A549 (cell line): ENCODE results near the gene HIVEP3. TPM values are rescaled to one million over a fixed set of nuclear protein-coding genes. Genes with fewer than 3 reads are reported as not detected.

Source experiments
- ATAC-seq, 2 experiments: fragments of 200-7000 bp in 1 of 2; fragments of >200 bp in 1 of 2; cut with Nextera tagmentation in 1 of 2; cut with Tn5 transposase in 1 of 2; 3 replicates each; pipeline versions ENCODE4 v1.8.0 to v1.9.1; 2018 to 2020; ENCODE audit warnings: mild to moderate bottlenecking in 1 of 2, moderate library complexity in 1 of 2
- CTCF ChIA-PET: fragments of 300-600 bp; sonication (Branson Sonifier 250); formaldehyde crosslinking; extraction: SDS; loops from one replicate; lab custom pipeline; 2021; ENCODE audit warnings: antibody characterized with exemption, inconsistent platforms; lab: Yijun Ruan, JAX
- POLR2A ChIA-PET: fragments of 350-600 bp; formaldehyde crosslinking; extraction: SDS; loops from one replicate; lab custom pipeline; 2021; ENCODE audit warnings: antibody characterized with exemption, inconsistent platforms; lab: Yijun Ruan, JAX
- DNase-seq, 2 experiments: peaks; one replicate each; pipeline versions ENCODE4 v3.0.0 to v3.0.0-alpha.2; 2011 to 2016; ENCODE audit warnings: low read depth in 1 of 2, low spot score in 1 of 2
- FAIRE-seq: peaks from 2 replicates; lab custom pipeline; 2011; peaks lifted over from hg19 to GRCh38; lab: Jason Lieb, UNC
- H3K27ac ChIP-seq, 2 experiments: fragments of >200 bp; sonication (Bioruptor Twin); formaldehyde crosslinking; 3 replicates each; pipeline ENCODE4 v1.5.1; 2016 to 2017
- H3K4me1 ChIP-seq: fragments of >200 bp; sonication (Bioruptor Twin); formaldehyde crosslinking; 3 replicates; pipeline ENCODE4 v1.6.1; 2016
- H3K4me2 ChIP-seq: fragments of >200 bp; sonication (Bioruptor Twin); formaldehyde crosslinking; 3 replicates; pipeline ENCODE4 v1.6.1; 2016
- H3K4me3 ChIP-seq: fragments of >200 bp; sonication (Bioruptor Twin); formaldehyde crosslinking; 3 replicates; pipeline ENCODE4 v1.5.1; 2016
- H3K9me3 ChIP-seq: fragments of >200 bp; sonication (Bioruptor Twin); formaldehyde crosslinking; 3 replicates; pipeline ENCODE4 v1.6.1; 2016
- BHLHE40 ChIP-seq: IDR thresholded peaks from 2 replicates; pipeline ENCODE4 v1.6.1; 2012; ENCODE audit warnings: low read depth, low read length, inconsistent platforms
- CEBPB ChIP-seq, 2 experiments: fragments of >200 bp in 1 of 2; sonication (Bioruptor Twin) in 1 of 2; formaldehyde crosslinking in 1 of 2; IDR thresholded peaks; 2 replicates each; pipeline ENCODE4 v1.6.1; 2012 to 2016
- EP300 ChIP-seq, 2 experiments: fragments of >200 bp; sonication (Bioruptor Twin); formaldehyde crosslinking; IDR thresholded peaks; 2 replicates in 1 of 2; 3 replicates in 1 of 2; pipeline ENCODE4 v1.6.1; 2016 to 2017
- FOSB ChIP-seq: fragments of 250-450 bp; sonication (Bioruptor Pico); IDR thresholded peaks from 2 replicates; pipeline ENCODE4 v1.5.0; 2020; ENCODE audit warnings: mild to moderate bottlenecking, moderate library complexity
- FOSL2 ChIP-seq, 2 experiments: fragments of 450-650 bp in 1 of 2; fragments of >200 bp in 1 of 2; sonication (Bioruptor Twin) in 1 of 2; formaldehyde crosslinking; IDR thresholded peaks; 2 replicates each; pipeline versions ENCODE4 v1.5.0 to v1.6.1; 2016 to 2020; ENCODE audit warnings: mild to moderate bottlenecking in 1 of 2, moderate library complexity in 1 of 2
- HOXB5 ChIP-seq: fragments of 250-450 bp; sonication (Bioruptor Pico); IDR thresholded peaks from 2 replicates; pipeline ENCODE4 v1.5.0; 2020; ENCODE audit warnings: mild to moderate bottlenecking, moderate library complexity
- JUN ChIP-seq, 2 experiments: fragments of >200 bp; sonication (Bioruptor Twin); formaldehyde crosslinking; IDR thresholded peaks; 2 replicates in 1 of 2; 3 replicates in 1 of 2; pipeline ENCODE4 v1.6.1; 2016 to 2017
- JUNB ChIP-seq: fragments of >200 bp; sonication (Bioruptor Twin); formaldehyde crosslinking; IDR thresholded peaks from 2 replicates; pipeline ENCODE4 v1.6.1; 2016
- KDM1A ChIP-seq: fragments of 200-600 bp; sonication (generic); IDR thresholded peaks from 2 replicates; pipeline ENCODE4 v1.6.1; 2016; ENCODE audit warnings: low read depth, mild to moderate bottlenecking
- NFE2L2 ChIP-seq: fragments of 150-350 bp; conservative IDR thresholded peaks from 2 replicates; pipeline ENCODE4 v1.6.1; 2014; ENCODE audit warnings: low read length
- NPAS2 ChIP-seq: fragments of 250-450 bp; sonication (Bioruptor Pico); IDR thresholded peaks from 2 replicates; pipeline ENCODE4 v1.8.0; 2022; ENCODE audit warnings: mild to moderate bottlenecking, moderate library complexity, borderline replicate concordance
- PHF8 ChIP-seq: fragments of 200-600 bp; sonication (generic); IDR thresholded peaks from 2 replicates; pipeline ENCODE4 v1.6.1; 2016; ENCODE audit warnings: low read depth, mild to moderate bottlenecking, antibody characterized with exemption, moderate library complexity, borderline replicate concordance
- RAD21 ChIP-seq, 2 experiments: fragments of >200 bp in 1 of 2; sonication (Bioruptor Twin) in 1 of 2; formaldehyde crosslinking in 1 of 2; IDR thresholded peaks in 1 of 2; conservative IDR thresholded peaks in 1 of 2; 2 replicates in 1 of 2; 3 replicates in 1 of 2; pipeline ENCODE4 v1.6.1; 2012 to 2018; ENCODE audit warnings: inconsistent platforms in 1 of 2
- RCOR1 ChIP-seq: fragments of 150-350 bp; IDR thresholded peaks from 2 replicates; pipeline ENCODE4 v1.6.1; 2014; ENCODE audit warnings: antibody characterized with exemption, low read length, low read depth
- SREBF2 ChIP-seq: fragments of 450-650 bp; IDR thresholded peaks from 2 replicates; pipeline ENCODE4 v1.6.1; 2014; ENCODE audit warnings: mild to moderate bottlenecking, moderate library complexity
- TP53 ChIP-seq: fragments of 250-450 bp; sonication (Bioruptor Pico); IDR thresholded peaks from 2 replicates; pipeline ENCODE4 v1.5.0; 2021; ENCODE audit warnings: mild to moderate bottlenecking, moderate library complexity
- ZC3H11A ChIP-seq: fragments of 450-650 bp; IDR thresholded peaks from 2 replicates; pipeline ENCODE4 v1.6.1; 2014; ENCODE audit warnings: antibody characterized with exemption, mild to moderate bottlenecking
- WGBS: methylation state at CpG from one replicate; pipeline ENCODE4 v1.1.6; 2017; ENCODE audit errors: missing lambda C conversion rate; 5-methylcytosine and 5-hydroxymethylcytosine counted together
- polyA plus RNA-seq, 4 experiments: library from polyadenylated mRNA; depleted of rRNA in 3 of 4; stranded (reverse); fragments of >200 nt; fragmentation: RNase III in 1 of 4; extraction: RNeasy Plus Mini Kit Qiagen cat#74134 plus additional on column Dnase treatment in 1 of 4; gene quantifications; 2 replicates in 3 of 4; 3 replicates in 1 of 4; pipeline ENCODE4 v1.2.3, GENCODE V29; 2011 to 2017
- TF ChIP-seq, protein P1 (sequence below): fragments of 250-450 bp; sonication (Bioruptor Pico); IDR thresholded peaks from 2 replicates; pipeline ENCODE4 v1.5.0; 2020; ENCODE audit warnings: low read depth, mild to moderate bottlenecking, moderate library complexity
- TF ChIP-seq, protein P2 (sequence below): IDR thresholded peaks from 2 replicates; pipeline ENCODE4 v1.6.1; 2012; ENCODE audit warnings: low read depth, borderline replicate concordance
- TF ChIP-seq, protein P3 (sequence below): fragments of 450-650 bp; IDR thresholded peaks from 2 replicates; pipeline ENCODE4 v1.6.1; 2014; ENCODE audit warnings: antibody characterized with exemption
- TF ChIP-seq, protein P4 (sequence below): IDR thresholded peaks from 2 replicates; pipeline ENCODE4 v1.6.1; 2012
- TF ChIP-seq, protein P5 (sequence below): fragments of >200 bp; sonication (Bioruptor Twin); formaldehyde crosslinking; IDR thresholded peaks from 3 replicates; pipeline ENCODE4 v1.5.1; 2016
- TF ChIP-seq, protein P6 (sequence below): fragments of 200-600 bp; sonication (generic); IDR thresholded peaks from 2 replicates; pipeline ENCODE4 v1.6.1; 2016; ENCODE audit warnings: antibody characterized with exemption, mild to moderate bottlenecking, moderate library complexity
- TF ChIP-seq, protein P7 (sequence below): IDR thresholded peaks from 2 replicates; pipeline ENCODE4 v1.6.1; 2012
- TF ChIP-seq, protein P8 (sequence below): fragments of >200 bp; sonication (Bioruptor Twin); formaldehyde crosslinking; IDR thresholded peaks from 2 replicates; pipeline ENCODE4 v1.6.1; 2016

HIVEP3 gene
- polyA plus RNA-seq, 2 of the 4 experiments (the other 2 are of a cell fraction), result 1.5 to 2.0 TPM

DNA sequence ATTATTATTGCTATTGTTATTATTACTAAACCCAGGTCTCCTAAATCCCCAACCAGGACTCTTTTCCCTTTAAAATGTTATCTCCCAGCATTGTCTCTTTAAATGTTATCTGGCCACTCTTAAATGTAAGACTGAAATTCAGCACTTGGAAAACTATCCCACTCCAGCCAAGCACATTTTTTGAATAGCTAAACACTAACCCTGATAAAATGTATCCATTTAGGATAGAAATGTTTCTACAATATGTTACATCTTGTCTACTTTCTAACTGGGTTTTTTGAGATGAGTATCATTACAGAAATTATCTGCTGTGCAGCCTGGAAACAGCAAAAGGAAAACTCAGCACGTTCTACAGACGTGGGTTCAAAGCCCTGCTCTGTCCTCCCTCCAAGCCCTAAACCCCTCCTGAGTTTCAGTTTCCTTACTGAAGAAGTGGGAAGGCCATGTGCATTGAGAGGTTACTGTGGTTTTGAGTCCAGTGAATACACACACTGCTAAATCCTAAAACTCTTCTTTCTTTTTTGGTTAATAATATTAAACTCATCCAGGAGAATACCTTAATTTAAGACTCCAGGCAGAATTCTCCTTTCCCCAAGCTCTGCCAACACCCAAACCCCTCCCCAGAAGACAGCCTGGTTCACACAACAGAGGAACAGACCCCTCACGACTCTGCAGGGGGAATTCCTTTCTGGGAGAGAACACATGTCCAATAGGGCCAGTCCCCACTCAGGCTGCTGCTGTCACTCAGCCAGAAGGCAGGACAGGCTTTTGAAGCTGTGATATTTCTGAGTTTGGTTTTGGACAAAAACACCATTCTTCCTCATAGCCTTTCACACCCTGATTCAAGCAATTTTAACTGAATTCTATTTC, 41.9 kb downstream of the HIVEP3 start:
- 71% methylated on average over 3 of the region's 3 CpGs for WGBS
- H3K4me3 ChIP-seq, result no peak overlapping the region
- H3K9me3 ChIP-seq, result no peaks in the 10 kb centered on the region
- DNase-seq (no peak), FAIRE-seq (no peak), ATAC-seq (no peak)
- no peak overlapping the region for H3K4me2 ChIP-seq
- H3K4me1 ChIP-seq, result no peaks in the 10 kb centered on the region
- H3K27ac ChIP-seq, result peak overlapping the region in 1 of 2 experiments; percentile 22; a peak in 2 of 6 replicates
- TF ChIP-seq, protein P1, sequence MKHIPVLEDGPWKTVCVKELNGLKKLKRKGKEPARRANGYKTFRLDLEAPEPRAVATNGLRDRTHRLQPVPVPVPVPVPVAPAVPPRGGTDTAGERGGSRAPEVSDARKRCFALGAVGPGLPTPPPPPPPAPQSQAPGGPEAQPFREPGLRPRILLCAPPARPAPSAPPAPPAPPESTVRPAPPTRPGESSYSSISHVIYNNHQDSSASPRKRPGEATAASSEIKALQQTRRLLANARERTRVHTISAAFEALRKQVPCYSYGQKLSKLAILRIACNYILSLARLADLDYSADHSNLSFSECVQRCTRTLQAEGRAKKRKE, result no peak
- TF ChIP-seq JUNB (no peak), JUN (IDR thresholded peaks at IDR 0.05) (no peak), NFE2L2 (no peak), SREBF2 (no peak), PHF8 (no peak), RCOR1 (no peak), FOSL2 (IDR thresholded peaks at IDR 0.05) (no peak), FOSL2 (CRISPR knock-in tag; IDR thresholded peaks at IDR 0.05) (no peak), CEBPB (IDR thresholded peaks at IDR 0.05) (no peak), FOSB (CRISPR knock-in tag) (no peak), EP300 (IDR thresholded peaks at IDR 0.05) (no peak)
- TF ChIP-seq, protein P2, sequence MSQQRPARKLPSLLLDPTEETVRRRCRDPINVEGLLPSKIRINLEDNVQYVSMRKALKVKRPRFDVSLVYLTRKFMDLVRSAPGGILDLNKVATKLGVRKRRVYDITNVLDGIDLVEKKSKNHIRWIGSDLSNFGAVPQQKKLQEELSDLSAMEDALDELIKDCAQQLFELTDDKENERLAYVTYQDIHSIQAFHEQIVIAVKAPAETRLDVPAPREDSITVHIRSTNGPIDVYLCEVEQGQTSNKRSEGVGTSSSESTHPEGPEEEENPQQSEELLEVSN, result no peak
- ChIA-PET POLR2A (no interaction called here), CTCF (no interaction called here)

DNA sequence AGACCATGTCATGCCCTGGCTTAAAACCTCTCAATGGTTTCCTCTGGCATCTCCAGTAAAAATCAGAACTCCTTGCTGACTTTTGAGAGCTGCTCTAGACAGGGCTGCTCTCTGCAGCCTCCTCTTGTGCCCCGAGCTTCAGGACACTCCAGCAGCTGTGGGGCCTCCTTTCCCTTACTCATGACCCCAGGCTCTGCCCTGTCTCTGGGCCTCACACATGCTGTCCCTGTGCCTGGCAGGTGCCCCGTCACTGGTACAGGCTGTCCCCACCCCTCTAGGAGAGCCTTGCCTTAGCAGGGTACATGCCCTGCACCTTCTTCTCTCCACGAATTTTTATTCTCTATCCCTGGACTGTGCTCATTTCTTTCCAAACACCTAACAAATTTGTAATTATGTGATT, 43.2 kb downstream of the HIVEP3 start:
- no peak for FAIRE-seq
- ChIA-PET POLR2A (no interaction called here), CTCF (no interaction called here)
- Histone ChIP-seq H3K27ac (no peak overlapping the region), H3K4me3 (no peak overlapping the region), H3K4me2 (no peak overlapping the region), H3K4me1 (peaks cover 3% of the 10 kb centered on the region; the same call in 2 of the 3 replicates), H3K9me3 (no peaks in the 10 kb centered on the region)
- ATAC-seq, result peak; percentile 13 to 20; a peak in 1 of 6 replicates
- no peak for DNase-seq
- WGBS, result 65% methylated on average over 3 of the region's 3 CpGs
- TF ChIP-seq, protein P3, sequence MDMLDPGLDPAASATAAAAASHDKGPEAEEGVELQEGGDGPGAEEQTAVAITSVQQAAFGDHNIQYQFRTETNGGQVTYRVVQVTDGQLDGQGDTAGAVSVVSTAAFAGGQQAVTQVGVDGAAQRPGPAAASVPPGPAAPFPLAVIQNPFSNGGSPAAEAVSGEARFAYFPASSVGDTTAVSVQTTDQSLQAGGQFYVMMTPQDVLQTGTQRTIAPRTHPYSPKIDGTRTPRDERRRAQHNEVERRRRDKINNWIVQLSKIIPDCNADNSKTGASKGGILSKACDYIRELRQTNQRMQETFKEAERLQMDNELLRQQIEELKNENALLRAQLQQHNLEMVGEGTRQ, result no peak
- TF ChIP-seq, protein P4, sequence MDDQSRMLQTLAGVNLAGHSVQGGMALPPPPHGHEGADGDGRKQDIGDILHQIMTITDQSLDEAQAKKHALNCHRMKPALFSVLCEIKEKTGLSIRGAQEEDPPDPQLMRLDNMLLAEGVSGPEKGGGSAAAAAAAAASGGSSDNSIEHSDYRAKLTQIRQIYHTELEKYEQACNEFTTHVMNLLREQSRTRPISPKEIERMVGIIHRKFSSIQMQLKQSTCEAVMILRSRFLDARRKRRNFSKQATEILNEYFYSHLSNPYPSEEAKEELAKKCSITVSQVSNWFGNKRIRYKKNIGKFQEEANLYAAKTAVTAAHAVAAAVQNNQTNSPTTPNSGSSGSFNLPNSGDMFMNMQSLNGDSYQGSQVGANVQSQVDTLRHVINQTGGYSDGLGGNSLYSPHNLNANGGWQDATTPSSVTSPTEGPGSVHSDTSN, result no peak
- TF ChIP-seq, protein P1, result no peak
- TF ChIP-seq, protein P5, sequence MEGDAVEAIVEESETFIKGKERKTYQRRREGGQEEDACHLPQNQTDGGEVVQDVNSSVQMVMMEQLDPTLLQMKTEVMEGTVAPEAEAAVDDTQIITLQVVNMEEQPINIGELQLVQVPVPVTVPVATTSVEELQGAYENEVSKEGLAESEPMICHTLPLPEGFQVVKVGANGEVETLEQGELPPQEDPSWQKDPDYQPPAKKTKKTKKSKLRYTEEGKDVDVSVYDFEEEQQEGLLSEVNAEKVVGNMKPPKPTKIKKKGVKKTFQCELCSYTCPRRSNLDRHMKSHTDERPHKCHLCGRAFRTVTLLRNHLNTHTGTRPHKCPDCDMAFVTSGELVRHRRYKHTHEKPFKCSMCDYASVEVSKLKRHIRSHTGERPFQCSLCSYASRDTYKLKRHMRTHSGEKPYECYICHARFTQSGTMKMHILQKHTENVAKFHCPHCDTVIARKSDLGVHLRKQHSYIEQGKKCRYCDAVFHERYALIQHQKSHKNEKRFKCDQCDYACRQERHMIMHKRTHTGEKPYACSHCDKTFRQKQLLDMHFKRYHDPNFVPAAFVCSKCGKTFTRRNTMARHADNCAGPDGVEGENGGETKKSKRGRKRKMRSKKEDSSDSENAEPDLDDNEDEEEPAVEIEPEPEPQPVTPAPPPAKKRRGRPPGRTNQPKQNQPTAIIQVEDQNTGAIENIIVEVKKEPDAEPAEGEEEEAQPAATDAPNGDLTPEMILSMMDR, result no peak
- TF ChIP-seq, protein P6, sequence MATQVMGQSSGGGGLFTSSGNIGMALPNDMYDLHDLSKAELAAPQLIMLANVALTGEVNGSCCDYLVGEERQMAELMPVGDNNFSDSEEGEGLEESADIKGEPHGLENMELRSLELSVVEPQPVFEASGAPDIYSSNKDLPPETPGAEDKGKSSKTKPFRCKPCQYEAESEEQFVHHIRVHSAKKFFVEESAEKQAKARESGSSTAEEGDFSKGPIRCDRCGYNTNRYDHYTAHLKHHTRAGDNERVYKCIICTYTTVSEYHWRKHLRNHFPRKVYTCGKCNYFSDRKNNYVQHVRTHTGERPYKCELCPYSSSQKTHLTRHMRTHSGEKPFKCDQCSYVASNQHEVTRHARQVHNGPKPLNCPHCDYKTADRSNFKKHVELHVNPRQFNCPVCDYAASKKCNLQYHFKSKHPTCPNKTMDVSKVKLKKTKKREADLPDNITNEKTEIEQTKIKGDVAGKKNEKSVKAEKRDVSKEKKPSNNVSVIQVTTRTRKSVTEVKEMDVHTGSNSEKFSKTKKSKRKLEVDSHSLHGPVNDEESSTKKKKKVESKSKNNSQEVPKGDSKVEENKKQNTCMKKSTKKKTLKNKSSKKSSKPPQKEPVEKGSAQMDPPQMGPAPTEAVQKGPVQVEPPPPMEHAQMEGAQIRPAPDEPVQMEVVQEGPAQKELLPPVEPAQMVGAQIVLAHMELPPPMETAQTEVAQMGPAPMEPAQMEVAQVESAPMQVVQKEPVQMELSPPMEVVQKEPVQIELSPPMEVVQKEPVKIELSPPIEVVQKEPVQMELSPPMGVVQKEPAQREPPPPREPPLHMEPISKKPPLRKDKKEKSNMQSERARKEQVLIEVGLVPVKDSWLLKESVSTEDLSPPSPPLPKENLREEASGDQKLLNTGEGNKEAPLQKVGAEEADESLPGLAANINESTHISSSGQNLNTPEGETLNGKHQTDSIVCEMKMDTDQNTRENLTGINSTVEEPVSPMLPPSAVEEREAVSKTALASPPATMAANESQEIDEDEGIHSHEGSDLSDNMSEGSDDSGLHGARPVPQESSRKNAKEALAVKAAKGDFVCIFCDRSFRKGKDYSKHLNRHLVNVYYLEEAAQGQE, result no peak
- TF ChIP-seq NFE2L2 (no peak), KDM1A (no peak), HOXB5 (CRISPR knock-in tag) (no peak), RAD21 (conservative IDR thresholded peaks at IDR 0.05 in 1 of 2, IDR thresholded peaks at IDR 0.05 in 1 of 2) (no peak), ZC3H11A (no peak), PHF8 (no peak), NPAS2 (CRISPR knock-in tag) (no peak), CEBPB (IDR thresholded peaks at IDR 0.05) (no peak), TP53 (CRISPR knock-in tag) (no peak), BHLHE40 (no peak)
- TF ChIP-seq, protein P7, sequence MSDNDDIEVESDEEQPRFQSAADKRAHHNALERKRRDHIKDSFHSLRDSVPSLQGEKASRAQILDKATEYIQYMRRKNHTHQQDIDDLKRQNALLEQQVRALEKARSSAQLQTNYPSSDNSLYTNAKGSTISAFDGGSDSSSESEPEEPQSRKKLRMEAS, result no peak
- TF ChIP-seq, protein P8, sequence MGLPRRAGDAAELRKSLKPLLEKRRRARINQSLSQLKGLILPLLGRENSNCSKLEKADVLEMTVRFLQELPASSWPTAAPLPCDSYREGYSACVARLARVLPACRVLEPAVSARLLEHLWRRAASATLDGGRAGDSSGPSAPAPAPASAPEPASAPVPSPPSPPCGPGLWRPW, result no peak
